HG02840 (cell line): ENCODE results near the gene NSMF.

ENCODE experiments used
- ATAC-seq: cut with Tn5 transposase; IDR thresholded peaks from one replicate; pipeline ENCODE4 v1.9.1; 2021; ENCODE audit warnings: mild to moderate bottlenecking, moderate library complexity, moderate number of reproducible peaks; ENCODE audit not compliant: unreplicated experiment, low FRiP score

The NSMF gene

DNA sequence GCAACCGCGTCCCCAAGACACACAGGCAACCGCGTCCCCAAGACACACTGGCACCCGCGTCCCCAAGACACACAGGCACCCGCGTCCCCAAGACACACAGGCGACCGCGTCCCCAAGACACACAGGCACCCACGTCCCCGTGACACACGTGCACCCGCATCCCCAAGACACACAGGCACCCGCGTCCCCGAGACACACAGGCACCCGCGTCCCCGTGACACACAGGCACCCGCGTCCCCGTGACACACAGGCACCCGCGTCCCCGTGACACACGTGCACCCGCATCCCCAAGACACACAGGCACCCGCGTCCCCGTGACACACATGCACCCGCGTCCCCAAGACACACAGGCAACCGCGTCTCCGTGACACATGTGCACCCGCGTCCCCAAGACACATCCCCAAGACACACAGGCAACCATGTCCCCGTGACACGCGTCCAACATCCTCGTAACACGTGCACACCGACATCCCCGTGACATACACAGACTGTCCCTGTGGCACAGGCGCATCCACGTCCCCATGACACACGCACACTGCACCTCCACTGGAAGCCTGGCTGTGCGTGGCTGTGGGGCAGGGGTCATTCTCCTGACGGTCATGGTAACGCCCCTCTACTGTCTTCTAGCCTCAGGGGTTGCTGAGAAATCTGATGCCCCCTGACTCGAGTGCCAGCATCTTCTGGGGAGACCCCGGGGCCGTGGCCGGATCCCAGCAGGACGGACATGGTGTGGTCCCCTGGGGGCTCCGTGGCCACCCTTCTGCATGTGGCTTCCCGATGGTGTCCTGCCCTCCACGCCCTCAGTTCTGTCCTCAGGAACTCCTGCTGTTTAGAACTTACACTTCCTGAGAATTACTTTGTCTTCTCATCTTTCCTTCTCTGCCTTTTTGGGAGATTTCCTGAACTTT, 60.3 kb downstream of the NSMF start:
- ATAC-seq, result no peak

GRCh38 chr9:137397675-137398423, 61.3 kb downstream of the NSMF start:
- no peak for ATAC-seq
